ENCODE results near the gene CYP4F3.

CYP4F3 gene

GRCh38 chr19:15642807-15643206 is 2.1 kb downstream of the CYP4F3 start (continued):
- no peak for TF ChIP-seq PATZ1 (CRISPR knock-in tag; IDR thresholded peaks at IDR 0.05; ENCODE audit: borderline replicate concordance)
- TF ChIP-seq TOX (CRISPR knock-in tag; IDR thresholded peaks at IDR 0.05; ENCODE audit: borderline replicate concordance) = no peak

DNA sequence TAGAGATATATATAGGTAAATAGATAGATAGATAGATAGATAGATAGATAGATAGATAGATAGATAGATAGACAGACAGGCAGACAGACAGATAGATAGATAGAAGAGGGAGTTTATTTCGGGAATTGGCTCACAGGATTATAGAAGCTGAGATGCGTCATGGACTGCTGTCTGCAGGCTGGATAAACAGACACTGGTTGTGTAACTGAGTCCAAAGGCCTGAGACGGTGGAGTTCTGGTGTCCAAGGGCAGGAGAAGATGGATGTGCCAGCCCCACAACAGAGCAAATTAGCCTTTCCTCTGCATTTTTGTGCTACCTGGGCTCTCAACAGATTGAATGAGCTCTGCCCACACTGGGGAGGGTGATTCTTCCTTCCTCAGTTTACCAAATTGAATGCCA is 2.7 kb downstream of the CYP4F3 start:
- TF ChIP-seq RARB (CRISPR knock-in tag; IDR thresholded peaks at IDR 0.05) (no peak), ARNTL (CRISPR knock-in tag; IDR thresholded peaks at IDR 0.05; ENCODE audit: borderline replicate concordance, low read depth) (no peak), BACH2 (CRISPR knock-in tag; IDR thresholded peaks at IDR 0.05; ENCODE audit: borderline replicate concordance) (no peak), ZNF565 (CRISPR knock-in tag; conservative IDR thresholded peaks at IDR 0.05; ENCODE audit: low read depth) (no peak), ZNF70 (CRISPR knock-in tag; IDR thresholded peaks at IDR 0.05) (no peak), ZNF8 (CRISPR knock-in tag; IDR thresholded peaks at IDR 0.05) (no peak), TCF4 (CRISPR knock-in tag; IDR thresholded peaks at IDR 0.05; ENCODE audit: borderline replicate concordance) (no peak), ZC3H10 (CRISPR knock-in tag; IDR thresholded peaks at IDR 0.05) (no peak), CREB5 (CRISPR knock-in tag; IDR thresholded peaks at IDR 0.05; ENCODE audit: low read depth) (no peak), ISL1 (CRISPR knock-in tag; IDR thresholded peaks at IDR 0.05) (no peak), ZFP30 (CRISPR knock-in tag; IDR thresholded peaks at IDR 0.05) (no peak), PPARA (CRISPR knock-in tag; IDR thresholded peaks at IDR 0.05; ENCODE audit: borderline replicate concordance) (no peak), CSDC2 (CRISPR knock-in tag; IDR thresholded peaks at IDR 0.05) (no peak), SNAI2 (CRISPR knock-in tag; IDR thresholded peaks at IDR 0.05) (no peak), OSR1 (CRISPR knock-in tag; IDR thresholded peaks at IDR 0.05) (no peak), ZFP3 (CRISPR knock-in tag; IDR thresholded peaks at IDR 0.05) (no peak)
- TF ChIP-seq, protein P1, sequence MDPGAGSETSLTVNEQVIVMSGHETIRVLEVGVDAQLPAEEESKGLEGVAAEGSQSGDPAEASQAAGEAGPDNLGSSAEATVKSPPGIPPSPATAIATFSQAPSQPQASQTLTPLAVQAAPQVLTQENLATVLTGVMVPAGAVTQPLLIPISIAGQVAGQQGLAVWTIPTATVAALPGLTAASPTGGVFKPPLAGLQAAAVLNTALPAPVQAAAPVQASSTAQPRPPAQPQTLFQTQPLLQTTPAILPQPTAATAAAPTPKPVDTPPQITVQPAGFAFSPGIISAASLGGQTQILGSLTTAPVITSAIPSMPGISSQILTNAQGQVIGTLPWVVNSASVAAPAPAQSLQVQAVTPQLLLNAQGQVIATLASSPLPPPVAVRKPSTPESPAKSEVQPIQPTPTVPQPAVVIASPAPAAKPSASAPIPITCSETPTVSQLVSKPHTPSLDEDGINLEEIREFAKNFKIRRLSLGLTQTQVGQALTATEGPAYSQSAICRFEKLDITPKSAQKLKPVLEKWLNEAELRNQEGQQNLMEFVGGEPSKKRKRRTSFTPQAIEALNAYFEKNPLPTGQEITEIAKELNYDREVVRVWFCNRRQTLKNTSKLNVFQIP (CRISPR knock-in tag; IDR thresholded peaks at IDR 0.05; ENCODE audit: borderline replicate concordance, low read depth) = no peak
- TF ChIP-seq, protein P2, sequence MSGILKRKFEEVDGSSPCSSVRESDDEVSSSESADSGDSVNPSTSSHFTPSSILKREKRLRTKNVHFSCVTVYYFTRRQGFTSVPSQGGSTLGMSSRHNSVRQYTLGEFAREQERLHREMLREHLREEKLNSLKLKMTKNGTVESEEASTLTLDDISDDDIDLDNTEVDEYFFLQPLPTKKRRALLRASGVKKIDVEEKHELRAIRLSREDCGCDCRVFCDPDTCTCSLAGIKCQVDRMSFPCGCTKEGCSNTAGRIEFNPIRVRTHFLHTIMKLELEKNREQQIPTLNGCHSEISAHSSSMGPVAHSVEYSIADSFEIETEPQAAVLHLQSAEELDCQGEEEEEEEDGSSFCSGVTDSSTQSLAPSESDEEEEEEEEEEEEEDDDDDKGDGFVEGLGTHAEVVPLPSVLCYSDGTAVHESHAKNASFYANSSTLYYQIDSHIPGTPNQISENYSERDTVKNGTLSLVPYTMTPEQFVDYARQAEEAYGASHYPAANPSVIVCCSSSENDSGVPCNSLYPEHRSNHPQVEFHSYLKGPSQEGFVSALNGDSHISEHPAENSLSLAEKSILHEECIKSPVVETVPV (CRISPR knock-in tag; IDR thresholded peaks at IDR 0.05) = no peak
- TF ChIP-seq, protein P3, sequence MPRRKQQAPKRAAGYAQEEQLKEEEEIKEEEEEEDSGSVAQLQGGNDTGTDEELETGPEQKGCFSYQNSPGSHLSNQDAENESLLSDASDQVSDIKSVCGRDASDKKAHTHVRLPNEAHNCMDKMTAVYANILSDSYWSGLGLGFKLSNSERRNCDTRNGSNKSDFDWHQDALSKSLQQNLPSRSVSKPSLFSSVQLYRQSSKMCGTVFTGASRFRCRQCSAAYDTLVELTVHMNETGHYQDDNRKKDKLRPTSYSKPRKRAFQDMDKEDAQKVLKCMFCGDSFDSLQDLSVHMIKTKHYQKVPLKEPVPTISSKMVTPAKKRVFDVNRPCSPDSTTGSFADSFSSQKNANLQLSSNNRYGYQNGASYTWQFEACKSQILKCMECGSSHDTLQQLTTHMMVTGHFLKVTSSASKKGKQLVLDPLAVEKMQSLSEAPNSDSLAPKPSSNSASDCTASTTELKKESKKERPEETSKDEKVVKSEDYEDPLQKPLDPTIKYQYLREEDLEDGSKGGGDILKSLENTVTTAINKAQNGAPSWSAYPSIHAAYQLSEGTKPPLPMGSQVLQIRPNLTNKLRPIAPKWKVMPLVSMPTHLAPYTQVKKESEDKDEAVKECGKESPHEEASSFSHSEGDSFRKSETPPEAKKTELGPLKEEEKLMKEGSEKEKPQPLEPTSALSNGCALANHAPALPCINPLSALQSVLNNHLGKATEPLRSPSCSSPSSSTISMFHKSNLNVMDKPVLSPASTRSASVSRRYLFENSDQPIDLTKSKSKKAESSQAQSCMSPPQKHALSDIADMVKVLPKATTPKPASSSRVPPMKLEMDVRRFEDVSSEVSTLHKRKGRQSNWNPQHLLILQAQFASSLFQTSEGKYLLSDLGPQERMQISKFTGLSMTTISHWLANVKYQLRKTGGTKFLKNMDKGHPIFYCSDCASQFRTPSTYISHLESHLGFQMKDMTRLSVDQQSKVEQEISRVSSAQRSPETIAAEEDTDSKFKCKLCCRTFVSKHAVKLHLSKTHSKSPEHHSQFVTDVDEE (CRISPR knock-in tag; IDR thresholded peaks at IDR 0.05) = no peak
- ATAC-seq = no peak

GRCh38 chr19:15644066-15644741 is 3.5 kb downstream of the CYP4F3 start:
- TF ChIP-seq OSR1 (CRISPR knock-in tag; IDR thresholded peaks at IDR 0.05) (no peak), ZFP30 (CRISPR knock-in tag; IDR thresholded peaks at IDR 0.05) (no peak), TCF4 (CRISPR knock-in tag; IDR thresholded peaks at IDR 0.05; ENCODE audit: borderline replicate concordance) (no peak), PATZ1 (CRISPR knock-in tag; IDR thresholded peaks at IDR 0.05; ENCODE audit: borderline replicate concordance) (no peak)
- TF ChIP-seq, protein P1 (CRISPR knock-in tag; IDR thresholded peaks at IDR 0.05; ENCODE audit: borderline replicate concordance, low read depth) = no peak
- TF ChIP-seq, protein P3 (CRISPR knock-in tag; IDR thresholded peaks at IDR 0.05) = no peak
- no peak for ATAC-seq

Measured in SK-N-SH treated with all-trans-retinoic acid at 6 μM for 48 hours (cell line).